CD14-positive monocyte (primary cell): Measurements from ENCODE around the gene NAA16. TPM values are rescaled to one million over a fixed set of nuclear protein-coding genes. Genes with fewer than 3 reads are reported as not detected.

Source experiments
- DNase-seq, 3 donors: peaks; one replicate each; pipeline ENCODE4 v3.0.0-alpha.2; 2011 to 2022
- H2AFZ ChIP-seq: 2 replicates; pipeline ENCODE4 v1.6.0; 2012; ENCODE audit warnings: mild to moderate bottlenecking, low read depth, low read length, inconsistent platforms; ENCODE audit not compliant: insufficient read depth, poor library complexity, severe bottlenecking
- H3K27ac ChIP-seq, 2 donors: 1 replicate in 1 of 2; 2 replicates in 1 of 2; pipeline ENCODE4 v1.5.1; 2012 to 2013; ENCODE audit warnings: low read length in 2 of 2, control low read depth in 1 of 2, inconsistent platforms in 1 of 2, low read depth in 1 of 2, mild to moderate bottlenecking in 1 of 2
- H3K27me3 ChIP-seq, 2 donors: one replicate each; pipeline versions ENCODE4 v1.6.0 to v1.6.1; 2011 to 2013; ENCODE audit warnings: low read length in 2 of 2; ENCODE audit not compliant: control insufficient read depth in 2 of 2, insufficient read depth in 2 of 2
- H3K36me3 ChIP-seq, 2 donors: replicated peaks in 1 of 2; 1 replicate in 1 of 2; 2 replicates in 1 of 2; pipeline versions ENCODE4 v1.5.1 to v1.6.1; 2012 to 2013; ENCODE audit warnings: low read length in 2 of 2, control low read depth in 1 of 2, inconsistent platforms in 1 of 2, mild to moderate bottlenecking in 1 of 2; ENCODE audit not compliant: insufficient read depth in 2 of 2, control insufficient read depth in 1 of 2
- H3K4me1 ChIP-seq, 2 donors: 1 replicate in 1 of 2; 2 replicates in 1 of 2; pipeline versions ENCODE4 v1.5.1 to v1.6.1; 2012 to 2013; ENCODE audit warnings: low read length in 2 of 2, control low read depth in 1 of 2, inconsistent platforms in 1 of 2, mild to moderate bottlenecking in 1 of 2, moderate library complexity in 1 of 2; ENCODE audit not compliant: insufficient read depth in 2 of 2, control insufficient read depth in 1 of 2
- H3K4me2 ChIP-seq: replicated peaks from 2 replicates; pipeline ENCODE3; 2012; ENCODE audit warnings: low read length, moderate library complexity, mild to moderate bottlenecking; ENCODE audit not compliant: poor library complexity, severe bottlenecking; ENCODE audit errors: extremely low read depth
- H3K4me3 ChIP-seq, 3 experiments: fragments of 200-600 bp in 1 of 3; sonication (generic) in 1 of 3; replicated peaks in 1 of 3; 1 replicate in 2 of 3; 2 replicates in 1 of 3; pipeline ENCODE4 v1.5.1; 2011 to 2013; ENCODE audit warnings: low read length in 3 of 3, mild to moderate bottlenecking in 3 of 3, control low read depth in 2 of 3, low read depth in 2 of 3, inconsistent platforms in 1 of 3, moderate library complexity in 1 of 3
- H3K79me2 ChIP-seq: 2 replicates; pipeline ENCODE4 v1.6.0; 2012; ENCODE audit warnings: mild to moderate bottlenecking, control low read depth, inconsistent platforms, low read length, moderate library complexity; ENCODE audit not compliant: insufficient read depth
- H3K9ac ChIP-seq: 2 replicates; pipeline ENCODE4 v1.6.0; 2017; ENCODE audit warnings: low read length, mild to moderate bottlenecking; ENCODE audit not compliant: insufficient read depth, poor library complexity, severe bottlenecking
- H3K9me3 ChIP-seq, 2 donors: replicated peaks in 1 of 2; 1 replicate in 1 of 2; 2 replicates in 1 of 2; pipeline versions ENCODE4 v1.5.1 to v1.6.1; 2012 to 2013; ENCODE audit warnings: low read length in 2 of 2, control low read depth in 1 of 2; ENCODE audit not compliant: control insufficient read depth in 1 of 2, insufficient read depth in 1 of 2
- H4K20me1 ChIP-seq: 2 replicates; pipeline ENCODE4 v1.6.0; 2012; ENCODE audit warnings: mild to moderate bottlenecking, low read length, control low read depth, moderate library complexity; ENCODE audit not compliant: insufficient read depth
- H3K27ac Mint-ChIP-seq, 7 donors: one replicate each; pipeline ENCODE4 v1.8.0; 2020; ENCODE audit warnings: mild to moderate bottlenecking in 7 of 7, mixed read lengths in 7 of 7, moderate library complexity in 6 of 7, inconsistent platforms in 2 of 7
- H3K27me3 Mint-ChIP-seq, 3 donors: one replicate each; pipeline ENCODE4 v1.8.0; 2021 to 2022; ENCODE audit warnings: low read depth in 3 of 3, mild to moderate bottlenecking in 3 of 3, mixed read lengths in 3 of 3, moderate library complexity in 3 of 3, inconsistent platforms in 1 of 3
- H3K36me3 Mint-ChIP-seq, 2 donors: one replicate each; pipeline ENCODE4 v1.8.0; 2020; ENCODE audit warnings: mixed read lengths in 2 of 2, inconsistent platforms in 1 of 2, mild to moderate bottlenecking in 1 of 2
- H3K4me1 Mint-ChIP-seq: one replicate; pipeline ENCODE4 v1.8.0; 2020; ENCODE audit warnings: mild to moderate bottlenecking, mixed read lengths
- H3K4me3 Mint-ChIP-seq, 2 donors: one replicate each; pipeline ENCODE4 v1.8.0; 2020; ENCODE audit warnings: mild to moderate bottlenecking in 2 of 2, mixed read lengths in 2 of 2, moderate library complexity in 1 of 2
- H3K9me3 Mint-ChIP-seq, 7 donors: one replicate each; pipeline ENCODE4 v1.8.0; 2020 to 2022; ENCODE audit warnings: mixed read lengths in 7 of 7, mild to moderate bottlenecking in 6 of 7, moderate library complexity in 6 of 7, inconsistent platforms in 2 of 7
- WGBS: methylation state at CpG from one replicate; pipeline ENCODE4 v1.1.5; 2013; ENCODE audit warnings: missing lambda C conversion rate; ENCODE audit not compliant: insufficient coverage; 5-methylcytosine and 5-hydroxymethylcytosine counted together
- intact Hi-C, 2 donors: fragments of 100-400 bp; cut with micrococcal nuclease; formaldehyde crosslinking; loops; one replicate each; pipeline versions ENCODE4 v1.15.0 to v1.15.1; 2023
- polyA plus RNA-seq, 3 donors: library from polyadenylated mRNA; depleted of rRNA in 1 of 3; unstranded in 2 of 3; stranded (reverse) in 1 of 3; fragments of 300-500 nt in 2 of 3; fragments of >200 nt in 1 of 3; fragmentation: Illumina TruSeq in 2 of 3; gene quantifications; 1 replicate in 2 of 3; 2 replicates in 1 of 3; pipeline ENCODE4 v1.2.3, GENCODE V29; 2012 to 2021
- TF ChIP-seq, protein P1 (sequence below): fragments of 200-600 bp; IDR thresholded peaks from one replicate; pipeline ENCODE4 v1.8.0; 2022; ENCODE audit warnings: antibody characterized with exemption, mild to moderate bottlenecking

The NAA16 gene
- polyA plus RNA-seq, 3 donors: 3.8 to 20.6 (median 5.9) TPM

DNA sequence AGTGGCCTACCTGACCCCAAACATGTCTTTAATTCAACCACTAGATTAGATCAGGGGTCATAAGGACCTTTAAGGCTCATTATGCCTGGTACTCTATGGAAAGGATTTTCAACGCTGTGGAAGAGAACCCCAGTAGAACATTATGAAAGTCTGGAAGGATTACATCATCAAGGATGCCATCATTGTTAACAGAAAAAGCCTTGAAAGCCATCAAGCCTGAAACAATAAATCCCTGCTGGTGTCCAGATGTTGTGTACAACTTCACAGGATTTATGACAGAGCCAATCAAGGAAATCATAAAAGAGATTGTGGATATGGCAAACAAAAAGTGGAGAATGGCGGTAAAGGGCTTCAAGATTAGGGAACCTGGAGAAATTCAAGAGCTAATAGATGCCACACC lies 59.7 kb downstream of the NAA16 start:
- H3K27ac Mint-ChIP-seq: peak overlapping the region in 1 of 7 donors; percentile 5
- H3K4me2 ChIP-seq: no peak overlapping the region
- peaks cover 78 to 85% of the 10 kb centered on the region in 2 donors for H3K36me3 Mint-ChIP-seq
- H3K4me1 ChIP-seq: no peaks in the 10 kb centered on the region
- no peak for DNase-seq
- H3K9me3 ChIP-seq: no peaks in the 10 kb centered on the region
- intact Hi-C loops: no loop called here
- WGBS: 100% methylated on average over 1 of the region's 2 CpGs
- no peak overlapping the region for H3K9ac ChIP-seq
- H3K27me3 ChIP-seq: no peaks in the 10 kb centered on the region
- H3K4me3 Mint-ChIP-seq: no peak overlapping the region
- H3K27me3 Mint-ChIP-seq: no peaks in the 10 kb centered on the region
- no peaks in the 10 kb centered on the region for H3K9me3 Mint-ChIP-seq
- no peaks in the 10 kb centered on the region for H3K4me1 Mint-ChIP-seq
- no peaks in the 10 kb centered on the region for H4K20me1 ChIP-seq
- H3K79me2 ChIP-seq: no peaks in the 10 kb centered on the region
- no peak overlapping the region for H3K4me3 ChIP-seq
- H3K27ac ChIP-seq: peak overlapping the region in 1 of 2 donors; percentile 1
- TF ChIP-seq, protein P1, sequence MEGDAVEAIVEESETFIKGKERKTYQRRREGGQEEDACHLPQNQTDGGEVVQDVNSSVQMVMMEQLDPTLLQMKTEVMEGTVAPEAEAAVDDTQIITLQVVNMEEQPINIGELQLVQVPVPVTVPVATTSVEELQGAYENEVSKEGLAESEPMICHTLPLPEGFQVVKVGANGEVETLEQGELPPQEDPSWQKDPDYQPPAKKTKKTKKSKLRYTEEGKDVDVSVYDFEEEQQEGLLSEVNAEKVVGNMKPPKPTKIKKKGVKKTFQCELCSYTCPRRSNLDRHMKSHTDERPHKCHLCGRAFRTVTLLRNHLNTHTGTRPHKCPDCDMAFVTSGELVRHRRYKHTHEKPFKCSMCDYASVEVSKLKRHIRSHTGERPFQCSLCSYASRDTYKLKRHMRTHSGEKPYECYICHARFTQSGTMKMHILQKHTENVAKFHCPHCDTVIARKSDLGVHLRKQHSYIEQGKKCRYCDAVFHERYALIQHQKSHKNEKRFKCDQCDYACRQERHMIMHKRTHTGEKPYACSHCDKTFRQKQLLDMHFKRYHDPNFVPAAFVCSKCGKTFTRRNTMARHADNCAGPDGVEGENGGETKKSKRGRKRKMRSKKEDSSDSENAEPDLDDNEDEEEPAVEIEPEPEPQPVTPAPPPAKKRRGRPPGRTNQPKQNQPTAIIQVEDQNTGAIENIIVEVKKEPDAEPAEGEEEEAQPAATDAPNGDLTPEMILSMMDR: no peak
- H3K36me3 ChIP-seq: peaks cover 85 to 98% of the 10 kb centered on the region in 2 donors
- no peak overlapping the region for H2AFZ ChIP-seq

DNA sequence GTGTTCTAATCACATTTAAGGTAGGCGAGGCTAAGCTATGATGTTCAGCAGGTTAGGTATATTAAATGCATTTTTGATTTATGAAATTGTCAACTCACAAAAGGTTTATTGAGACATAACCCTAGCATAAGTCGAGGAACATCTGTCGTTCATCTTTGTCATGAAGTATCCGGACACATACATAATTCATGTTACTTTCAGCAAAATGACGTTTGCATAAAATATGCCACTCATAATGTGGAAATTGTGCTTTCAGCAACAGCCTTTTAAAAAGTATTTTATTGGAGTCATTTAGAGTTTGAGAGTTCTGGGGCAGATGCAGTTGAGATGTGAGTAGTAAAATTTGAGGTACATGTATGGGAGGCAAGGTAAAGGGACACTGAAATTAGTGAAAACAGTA lies 66.4 kb downstream of the NAA16 start:
- no peak for DNase-seq
- no peak overlapping the region for H3K4me3 Mint-ChIP-seq
- Histone ChIP-seq H3K79me2 (no peaks in the 10 kb centered on the region), H3K4me3 (no peak overlapping the region), H3K4me2 (no peak overlapping the region), H3K9me3 (no peaks in the 10 kb centered on the region), H3K4me1 (no peaks in the 10 kb centered on the region), H3K36me3 (peaks cover 44 to 52% of the 10 kb centered on the region in 2 donors), H2AFZ (no peak overlapping the region), H3K27ac (no peak overlapping the region), H4K20me1 (no peaks in the 10 kb centered on the region), H3K27me3 (no peaks in the 10 kb centered on the region), H3K9ac (no peak overlapping the region)
- no peaks in the 10 kb centered on the region for H3K9me3 Mint-ChIP-seq
- no peaks in the 10 kb centered on the region for H3K4me1 Mint-ChIP-seq
- WGBS: 100% methylated on average over 1 of the region's 5 CpGs
- H3K27me3 Mint-ChIP-seq: peaks cover 0 to 5% (median 1%) of the 10 kb centered on the region in 3 donors
- peaks cover 40 to 45% of the 10 kb centered on the region in 2 donors for H3K36me3 Mint-ChIP-seq
- TF ChIP-seq, protein P1: no peak
- no peak overlapping the region for H3K27ac Mint-ChIP-seq
- intact Hi-C loops: no loop called here
